ENCODE measurements around the gene TSPAN16. TPM values are rescaled to one million over a fixed set of nuclear protein-coding genes. Genes with fewer than 3 reads are reported as not detected.

The TSPAN16 gene
- polyA plus RNA-seq, 3 donors, result not detected

DNA sequence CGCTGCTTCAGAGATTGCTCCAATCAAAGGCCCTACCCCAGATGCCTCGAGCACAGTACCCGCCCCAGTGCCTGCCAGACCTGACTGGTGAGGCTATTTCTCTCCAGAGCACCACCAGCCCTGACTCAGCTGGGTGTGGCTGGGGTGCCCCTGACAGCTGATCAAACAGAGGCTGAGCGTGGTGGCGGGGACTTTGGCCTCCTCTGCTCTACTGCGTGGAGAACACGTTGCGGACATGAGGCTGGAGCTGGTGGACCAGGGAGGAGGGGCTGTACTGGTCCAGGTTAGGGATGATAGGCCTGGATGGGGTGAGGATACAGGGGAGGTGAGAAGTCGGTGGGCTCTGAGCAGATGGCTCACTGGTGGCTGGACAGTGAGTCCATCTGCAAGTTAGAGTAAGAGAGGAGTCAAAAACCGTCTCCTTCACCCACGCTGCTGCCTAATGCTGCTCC is 30.1 kb upstream of the TSPAN16 start:
- H3K27ac ChIP-seq (ENCODE audit: low read depth, low read length), result no peak overlapping the region
- WGBS, 3 donors, result 37 to 75% (median 69%) methylated on average over 11 of the region's 11 CpGs

DNA sequence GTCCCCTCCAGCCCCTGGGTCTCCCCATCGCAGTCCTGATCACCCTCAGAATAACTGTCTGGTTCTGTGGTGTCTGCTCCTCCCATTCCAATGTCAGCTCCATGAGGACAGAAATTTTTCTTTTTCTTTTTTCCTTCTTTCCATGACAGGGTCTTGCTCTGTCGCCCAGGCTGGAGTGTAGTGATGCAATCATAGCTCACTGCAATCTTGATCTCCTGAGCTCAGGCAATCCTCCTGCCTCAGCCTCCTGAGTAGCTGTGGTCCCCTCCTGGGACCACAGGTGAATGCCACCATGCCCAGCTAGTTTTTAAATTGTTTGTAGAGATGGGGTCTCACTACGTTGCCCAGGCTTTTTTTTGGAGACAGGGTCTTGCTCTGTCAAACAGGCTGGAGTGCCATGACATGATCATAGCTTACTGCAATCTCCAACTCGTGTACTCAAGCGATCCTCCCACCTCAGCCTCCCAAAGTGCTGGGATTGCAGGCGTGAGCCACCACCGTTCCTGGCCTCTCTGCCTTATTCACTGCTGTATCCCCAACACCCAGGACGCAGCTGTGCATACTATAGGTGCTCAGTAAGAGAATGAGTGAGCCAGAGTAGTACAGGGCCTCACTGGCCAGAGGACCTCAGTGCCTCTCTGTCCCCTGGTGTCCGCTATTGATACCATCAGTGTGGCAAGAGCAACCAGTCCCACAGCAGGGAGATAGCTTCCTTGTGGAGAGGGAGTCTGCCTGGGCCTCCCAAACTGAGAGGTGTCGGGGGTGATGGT is 28.5 kb upstream of the TSPAN16 start:
- WGBS, 3 donors, result 89 to 95% (median 91%) methylated on average over 10 of the region's 10 CpGs

GRCh38 chr19:11268783-11269267 is 27.1 kb upstream of the TSPAN16 start:
- H3K27ac ChIP-seq (ENCODE audit: low read depth, low read length), result no peak overlapping the region
- 25 to 60% (median 32%) methylated on average over 10 of the region's 10 CpGs for WGBS, 3 donors

More for the DNA sequence above, 28.5 kb upstream of the TSPAN16 start:
- H3K27ac ChIP-seq (ENCODE audit: low read depth, low read length), result no peak overlapping the region

DNA sequence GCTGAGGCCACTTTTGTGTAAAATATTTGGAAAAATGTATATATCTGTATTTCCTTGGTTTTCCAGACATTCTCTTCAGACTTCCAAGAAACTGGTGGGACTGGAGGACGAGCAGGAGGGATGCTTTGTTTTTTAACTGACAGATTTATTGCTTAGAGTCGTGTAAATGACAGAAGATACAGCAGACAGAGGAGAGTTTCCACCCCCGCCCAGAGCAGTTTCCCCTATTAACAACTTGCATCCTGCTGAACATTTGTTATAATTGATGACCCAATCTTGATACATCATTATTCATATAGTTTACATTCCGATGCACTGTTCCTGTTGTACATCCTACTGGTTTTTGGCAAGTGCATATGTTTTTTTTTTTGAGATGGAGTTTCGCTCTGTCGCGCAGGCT is 26.6 kb upstream of the TSPAN16 start:
- 28 to 67% (median 47%) methylated on average over 6 to 7 of the region's 7 CpGs for whole genome bisulfite sequencing, 3 donors
- H3K27ac ChIP-seq (ENCODE audit: low read depth, low read length), result no peak overlapping the region

DNA sequence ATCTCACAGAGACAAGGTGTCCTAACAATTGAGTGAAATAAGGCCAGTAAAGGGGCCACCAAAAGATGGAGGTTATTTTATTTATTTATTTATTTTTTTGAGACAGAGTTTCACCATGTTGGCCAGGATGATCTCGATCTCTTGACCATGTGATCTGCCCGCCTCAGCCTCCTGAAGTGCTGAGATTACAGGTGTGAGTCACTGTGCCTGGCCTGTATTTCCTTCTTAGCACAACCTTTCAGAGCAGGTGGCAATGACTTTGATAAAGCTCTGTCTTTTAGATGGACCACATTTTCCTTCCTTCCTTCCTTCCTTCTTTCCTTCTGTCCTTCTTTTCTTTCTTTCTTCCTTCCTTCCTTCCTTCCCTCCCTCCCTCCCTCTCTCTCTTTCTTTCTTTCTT is 22.7 kb upstream of the TSPAN16 start:
- no peak overlapping the region for H3K27ac ChIP-seq (ENCODE audit: low read depth, low read length)
- 64 to 68% (median 68%) methylated on average over 2 of the region's 2 CpGs for WGBS, 3 donors

- 76 to 85% (median 82%) methylated on average over 5 of the region's 5 CpGs for WGBS, 3 donors
- H3K27ac ChIP-seq (ENCODE audit: low read depth, low read length), result no peak overlapping the region
Observed at GRCh38 chr19:11273989-11274388, 22.0 kb upstream of the TSPAN16 start.

- H3K27ac ChIP-seq (ENCODE audit: low read depth, low read length), result no peak overlapping the region
- WGBS, 3 donors, result 70 to 72% (median 71%) methylated on average over 4 of the region's 4 CpGs
Observed at GRCh38 chr19:11274533-11275086, 21.4 kb upstream of the TSPAN16 start.

DNA sequence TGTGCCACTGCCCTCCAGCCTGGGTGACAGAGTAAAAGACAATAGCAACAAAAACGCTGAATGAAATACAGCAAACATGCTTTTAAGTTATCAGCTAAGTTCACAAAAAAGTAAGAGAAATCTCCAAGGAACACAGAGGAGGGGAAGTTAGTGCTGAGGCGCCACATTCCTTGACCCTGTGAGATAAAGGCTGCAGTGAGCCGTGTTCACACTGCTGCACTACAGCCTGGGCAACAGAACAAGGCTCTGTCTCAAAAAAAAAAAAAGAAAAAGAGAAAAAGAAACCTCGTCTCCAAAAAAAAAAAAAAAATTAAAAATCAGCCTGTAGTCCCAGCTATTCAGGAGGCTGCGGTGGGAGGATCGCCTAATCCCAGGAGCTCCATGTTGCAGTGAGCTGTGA is 17.3 kb upstream of the TSPAN16 start:
- WGBS, 3 donors, result 28 to 46% (median 34%) methylated on average over 5 to 6 of the region's 6 CpGs
- no peak overlapping the region for H3K27ac ChIP-seq (ENCODE audit: low read depth, low read length)

- 52 to 68% (median 57%) methylated on average over 5 of the region's 5 CpGs for WGBS, 3 donors
- H3K27ac ChIP-seq (ENCODE audit: low read depth, low read length), result no peak overlapping the region
Observed at GRCh38 chr19:11279505-11280236, 16.3 kb upstream of the TSPAN16 start.

DNA sequence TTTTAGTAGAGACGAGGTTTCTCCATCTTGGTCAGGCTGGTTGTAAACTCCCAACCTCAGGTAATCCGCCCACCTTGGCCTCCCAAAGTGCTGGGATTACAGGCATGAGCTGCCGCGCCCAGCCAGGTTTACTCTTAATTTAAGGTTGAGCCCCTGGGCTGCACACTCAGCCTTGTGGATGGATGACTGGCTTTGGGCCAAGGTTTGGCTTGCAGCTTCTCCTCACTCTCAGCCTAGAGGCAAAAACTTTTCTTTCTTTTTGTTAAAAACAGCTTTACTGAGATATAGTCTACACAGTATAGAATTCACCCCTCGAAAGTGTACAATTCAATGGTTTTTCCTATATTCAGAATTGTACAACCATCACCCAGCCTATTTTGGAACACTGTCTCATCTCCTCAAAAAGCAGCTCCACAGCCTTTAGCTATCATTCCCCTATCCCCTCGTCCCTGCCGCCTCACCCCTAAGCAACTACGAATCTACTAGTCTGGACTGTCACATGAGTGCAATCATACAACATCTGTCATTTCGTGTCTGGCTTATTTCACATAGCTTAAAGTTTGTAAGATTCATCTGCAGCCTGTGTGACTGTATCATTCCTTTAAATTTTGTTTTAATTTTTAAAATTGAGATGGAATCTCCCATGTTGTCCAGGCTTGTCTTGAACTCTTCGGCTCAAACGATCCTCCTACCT is 14.5 kb upstream of the TSPAN16 start:
- no peak overlapping the region for H3K27ac ChIP-seq (ENCODE audit: low read depth, low read length)
- WGBS, 3 donors, result 71 to 77% (median 76%) methylated on average over 11 of the region's 11 CpGs

GRCh38 chr19:11284515-11284914 is 11.4 kb upstream of the TSPAN16 start:
- H3K27ac ChIP-seq (ENCODE audit: low read depth, low read length), result no peak overlapping the region
- 72 to 76% (median 74%) methylated on average over 6 of the region's 6 CpGs for WGBS, 3 donors

GRCh38 chr19:11286312-11286974 is 9.5 kb upstream of the TSPAN16 start:
- WGBS, 3 donors, result 33 to 75% (median 41%) methylated on average over 6 of the region's 6 CpGs
- no peak overlapping the region for H3K27ac ChIP-seq (ENCODE audit: low read depth, low read length)

DNA sequence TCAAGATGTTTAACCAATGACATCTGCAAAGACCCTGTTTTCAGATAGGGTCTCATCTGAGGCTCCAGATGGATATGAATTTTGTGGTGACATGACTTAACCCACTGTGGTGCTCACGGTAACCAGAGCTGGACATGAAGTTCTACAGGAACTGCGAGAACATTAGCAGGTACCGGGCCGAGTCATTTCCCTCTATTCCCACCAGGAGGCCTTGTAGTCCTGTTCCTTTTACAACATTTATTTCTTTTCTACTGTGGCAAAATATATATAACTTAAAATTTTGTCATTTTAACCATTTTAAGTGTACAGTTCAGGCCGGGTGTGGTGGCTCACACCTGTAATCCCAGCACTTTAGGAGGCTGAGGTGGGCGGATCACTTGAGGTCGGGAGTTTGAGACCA is 7.6 kb upstream of the TSPAN16 start:
- WGBS, 3 donors, result 66 to 80% (median 71%) methylated on average over 7 of the region's 7 CpGs
- H3K27ac ChIP-seq (ENCODE audit: low read depth, low read length), result no peak overlapping the region

- 80 to 91% (median 85%) methylated on average over 4 of the region's 4 CpGs for WGBS, 3 donors
Observed at GRCh38 chr19:11290256-11290655, 5.7 kb upstream of the TSPAN16 start.

DNA sequence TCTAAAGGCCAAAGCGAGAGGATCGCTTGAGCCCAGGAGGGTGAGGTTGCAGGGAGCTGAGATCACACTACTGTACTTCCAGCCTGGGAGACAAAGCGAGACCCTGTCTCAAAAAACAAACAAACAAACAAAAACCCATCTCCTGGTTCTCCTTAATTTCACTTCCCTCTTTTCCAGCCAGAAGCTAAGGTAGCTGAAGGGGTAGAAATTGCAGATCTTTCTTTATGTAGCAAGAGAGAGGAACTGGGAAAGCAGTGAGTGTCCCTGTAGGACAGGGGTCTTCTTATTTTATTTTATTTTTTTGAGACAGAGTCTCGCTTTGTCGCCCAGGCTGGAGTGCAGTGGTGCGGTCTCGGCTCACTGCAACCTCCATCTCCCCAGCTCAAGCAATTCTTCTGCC is 4.5 kb upstream of the TSPAN16 start:
- 93 to 94% (median 94%) methylated on average over 7 of the region's 7 CpGs for WGBS, 3 donors
- H3K27ac ChIP-seq (ENCODE audit: low read depth, low read length), result no peak overlapping the region

More at GRCh38 chr19:11290256-11290655, 5.7 kb upstream of the TSPAN16 start:
- no peak overlapping the region for H3K27ac ChIP-seq (ENCODE audit: low read depth, low read length)

DNA sequence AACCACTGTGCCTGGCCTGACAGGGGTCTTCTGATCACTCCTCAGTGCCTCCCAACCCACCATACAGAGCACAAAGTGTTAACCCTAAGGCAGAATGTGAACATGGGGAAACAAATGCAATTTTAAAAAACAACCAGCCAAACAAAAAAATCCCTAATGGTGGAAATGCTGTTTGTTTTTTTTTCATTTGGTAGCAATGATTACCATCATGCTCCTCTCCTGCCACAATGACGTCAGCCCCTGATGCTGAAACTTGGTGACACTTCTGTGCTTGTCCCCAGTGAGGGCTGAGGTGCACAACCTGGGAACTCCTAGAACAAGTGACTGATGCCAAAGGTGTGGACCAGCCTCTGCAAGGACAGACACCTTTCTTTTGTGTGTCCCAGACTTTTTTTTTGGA is 4.0 kb upstream of the TSPAN16 start:
- 56 to 83% (median 63%) methylated on average over 1 of the region's 1 CpG for WGBS, 3 donors

GRCh38 chr19:11293433-11294389 is 2.2 kb upstream of the TSPAN16 start:
- WGBS, 3 donors, result 2 to 7% (median 2%) methylated on average over 36 to 41 of the region's 41 CpGs
- H3K27ac ChIP-seq (ENCODE audit: low read depth, low read length), result no peak overlapping the region

More for the DNA sequence above, 4.0 kb upstream of the TSPAN16 start:
- H3K27ac ChIP-seq (ENCODE audit: low read depth, low read length), result no peak overlapping the region

Data from adipose tissue (tissue), 3 donors.